Stromal cell of bone marrow (primary cell): Measurements from ENCODE around the gene PNLIPRP1.

Experiments used
- DNase-seq: peaks from one replicate; pipeline ENCODE4 v3.0.0-alpha.2; 2012; ENCODE audit warnings: low read depth

Gene PNLIPRP1

DNA sequence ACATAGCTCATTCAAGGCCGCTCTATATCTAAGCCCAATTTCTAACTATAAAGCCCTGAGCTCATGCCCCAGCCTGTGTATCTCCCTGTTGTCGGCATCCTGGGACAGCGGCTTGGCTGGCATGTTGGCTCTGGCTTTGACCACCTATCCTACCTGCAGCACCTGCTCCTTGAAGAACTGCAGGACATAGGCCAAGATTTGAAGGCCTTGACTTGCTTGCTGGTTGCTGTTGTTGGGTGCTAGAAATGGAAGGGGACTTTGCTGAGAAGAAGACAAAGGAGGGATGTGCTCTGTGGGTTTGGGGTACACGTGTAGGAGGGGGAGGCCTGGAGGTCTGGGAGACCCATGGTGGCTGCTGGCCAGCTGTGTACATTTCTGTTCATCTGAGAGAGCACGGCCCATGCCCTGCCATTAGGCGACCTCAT, 41.1 kb downstream of the PNLIPRP1 start:
- DNase-seq: no peak

DNA sequence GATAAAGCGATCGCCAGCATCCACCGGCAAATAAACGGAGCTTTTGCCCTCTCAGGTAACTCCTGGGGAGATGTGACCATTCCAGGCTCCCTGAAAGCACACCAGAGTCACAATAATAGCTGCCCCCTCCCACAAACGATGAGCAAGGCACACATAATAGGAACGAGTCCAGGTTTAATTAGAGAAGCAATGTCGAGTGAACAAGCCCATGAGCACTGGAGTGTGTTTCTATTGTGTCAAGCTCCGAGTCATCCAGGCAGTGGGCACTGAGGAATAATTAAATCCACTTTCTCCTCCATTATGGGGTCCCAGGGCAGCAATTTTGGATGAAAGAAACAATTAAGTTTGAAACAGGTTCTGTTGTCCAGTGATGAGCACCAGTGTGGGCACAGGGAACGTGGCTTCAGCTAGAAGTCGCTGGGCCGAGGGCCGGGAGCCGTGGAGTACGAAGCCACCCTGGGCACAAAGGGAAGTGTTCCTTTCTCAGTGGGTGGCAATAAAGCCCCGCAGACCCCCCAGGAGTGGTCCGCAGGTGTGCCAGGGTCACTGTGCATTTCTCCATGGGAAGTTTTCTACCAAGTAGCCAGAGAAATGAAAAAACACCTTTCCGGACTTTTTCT, 41.9 kb downstream of the PNLIPRP1 start:
- no peak for DNase-seq

- no peak for DNase-seq
Measured at GRCh38 chr10:116633216-116633600, 42.4 kb downstream of the PNLIPRP1 start.

- no peak for DNase-seq
Measured at GRCh38 chr10:116634126-116634975, 43.6 kb downstream of the PNLIPRP1 start.

- no peak for DNase-seq
Measured at GRCh38 chr10:116636385-116636784, 45.6 kb downstream of the PNLIPRP1 start.

DNA sequence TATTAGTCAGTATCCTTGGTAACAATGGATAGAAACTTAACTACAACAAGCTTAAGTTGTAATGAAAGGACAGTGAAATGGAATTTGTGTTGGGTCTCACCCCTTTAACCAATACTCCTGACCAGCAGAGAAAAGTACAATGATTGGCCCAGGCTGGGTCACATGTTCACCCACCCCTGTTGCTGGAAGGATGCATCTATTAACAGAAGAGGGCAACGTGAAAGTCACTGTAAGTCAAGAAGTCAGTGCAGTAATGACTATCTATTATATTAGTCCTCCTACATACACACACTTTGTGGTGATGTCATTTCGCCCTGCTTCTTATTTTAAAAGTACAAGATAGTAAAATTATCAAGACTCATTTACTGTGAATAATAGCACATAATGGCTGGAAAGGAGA, 46.2 kb downstream of the PNLIPRP1 start:
- DNase-seq: no peak

GRCh38 chr10:116637830-116638229, 47.1 kb downstream of the PNLIPRP1 start:
- no peak for DNase-seq

- DNase-seq: no peak
Measured at GRCh38 chr10:116646502-116646901, 55.7 kb downstream of the PNLIPRP1 start.

- DNase-seq: no peak
Measured at GRCh38 chr10:116648903-116649302, 58.1 kb downstream of the PNLIPRP1 start.

- peak; percentile 13 for DNase-seq
Measured at GRCh38 chr10:116653885-116654284, 63.1 kb downstream of the PNLIPRP1 start.

GRCh38 chr10:116654816-116655215, 64.1 kb downstream of the PNLIPRP1 start:
- DNase-seq: no peak

DNA sequence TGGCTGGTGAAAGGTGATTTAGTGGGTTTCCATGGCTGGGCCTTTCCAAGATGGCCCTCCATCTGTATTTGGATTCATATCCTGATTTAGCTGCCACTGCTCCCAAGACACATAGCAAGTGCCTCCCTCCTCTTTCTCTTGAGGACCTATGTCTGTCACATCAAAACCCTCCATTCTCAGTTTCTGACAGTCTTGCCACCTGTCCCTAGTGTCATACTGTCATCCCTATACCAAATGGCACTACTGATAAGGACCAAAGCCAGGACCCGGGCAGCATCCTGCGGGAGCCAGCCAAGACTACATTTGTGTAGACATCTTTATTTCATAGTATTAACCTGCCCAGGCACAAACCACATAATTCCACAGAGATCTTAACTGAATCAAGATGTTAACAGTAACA, 64.8 kb downstream of the PNLIPRP1 start:
- no peak for DNase-seq

GRCh38 chr10:116656044-116656443, 65.3 kb downstream of the PNLIPRP1 start:
- no peak for DNase-seq

GRCh38 chr10:116657863-116658551, 67.2 kb downstream of the PNLIPRP1 start:
- DNase-seq: no peak
